SU-DHL-6 (cell line): ENCODE measurements around the gene PFKFB2.

Source experiments
- H2AFZ ChIP-seq: fragments of 200-600 bp; sonication (generic); 2 replicates; pipeline ENCODE4 v1.6.1; 2014; ENCODE audit warnings: low read depth, mild to moderate bottlenecking, moderate library complexity, mixed read lengths, antibody characterized with exemption, low read length; ENCODE audit not compliant: severe bottlenecking
- H3F3A ChIP-seq: fragments of 200-600 bp; shearing (Covaris generic); 2 replicates; pipeline ENCODE4 v1.6.0; 2016; ENCODE audit warnings: antibody characterized with exemption, mild to moderate bottlenecking; ENCODE audit not compliant: insufficient read depth
- H3K27ac ChIP-seq: fragments of 200-600 bp; sonication (generic); 2 replicates; pipeline ENCODE4 v1.5.1; 2016; ENCODE audit warnings: low read depth, mild to moderate bottlenecking, low read length, moderate library complexity, mixed read lengths
- H3K27me3 ChIP-seq: fragments of 200-600 bp; sonication (generic), shearing (Covaris generic); 2 replicates; pipeline ENCODE4 v1.6.0; 2014; ENCODE audit warnings: mild to moderate bottlenecking, low read length
- H3K36me3 ChIP-seq: fragments of 200-600 bp; sonication (generic); 2 replicates; pipeline ENCODE4 v1.6.1; 2014; ENCODE audit warnings: mild to moderate bottlenecking, low read length, mixed read lengths
- H3K4me2 ChIP-seq: fragments of 300-600, 200-600 bp; shearing (Covaris generic), sonication (generic); 2 replicates; pipeline ENCODE4 v1.6.0; 2014; ENCODE audit warnings: low read length, low read depth, mild to moderate bottlenecking; ENCODE audit not compliant: poor library complexity, severe bottlenecking
- H3K4me3 ChIP-seq: fragments of 200-600 bp; sonication (generic); 2 replicates; pipeline ENCODE4 v1.5.1; 2014; ENCODE audit warnings: antibody characterized with exemption, low read length, mild to moderate bottlenecking, mixed read lengths; ENCODE audit not compliant: insufficient read depth, poor library complexity, severe bottlenecking
- H3K79me2 ChIP-seq: fragments of 200-600 bp; sonication (generic); 2 replicates; pipeline ENCODE4 v1.6.1; 2014; ENCODE audit warnings: mild to moderate bottlenecking, low read length, moderate library complexity; ENCODE audit not compliant: insufficient read depth
- H3K9ac ChIP-seq: fragments of 200-600 bp; sonication (generic); 2 replicates; pipeline ENCODE4 v1.7.0; 2014; ENCODE audit warnings: mild to moderate bottlenecking, low read length
- H3K9me2 ChIP-seq: fragments of 200-600 bp; sonication (generic); replicated peaks from 2 replicates; pipeline ENCODE4 v1.6.1; 2014; ENCODE audit warnings: low read length; ENCODE audit not compliant: insufficient read depth
- H3K9me3 ChIP-seq: fragments of 200-600 bp; sonication (generic); 2 replicates; pipeline ENCODE4 v1.6.1; 2014; ENCODE audit warnings: low read length, mixed read lengths; ENCODE audit not compliant: insufficient read depth
- H4K20me1 ChIP-seq: fragments of 200-600 bp; sonication (generic); 2 replicates; pipeline ENCODE4 v1.6.1; 2014; ENCODE audit warnings: low read depth, mild to moderate bottlenecking, antibody characterized with exemption, low read length, moderate library complexity, mixed read lengths
- EZH2phosphoT487 ChIP-seq: fragments of 200-600 bp; sonication (generic), shearing (Covaris generic); conservative IDR thresholded peaks from 2 replicates; pipeline ENCODE4 v1.6.1; 2018; ENCODE audit warnings: mild to moderate bottlenecking, antibody characterized with exemption, low read length, moderate library complexity, mixed read lengths
- TF ChIP-seq, protein P1 (sequence below): fragments of 200-600 bp; sonication (generic); IDR thresholded peaks from one replicate; pipeline ENCODE4 v1.5.1; 2017; ENCODE audit warnings: antibody characterized with exemption, mild to moderate bottlenecking, low read length, moderate library complexity; ENCODE audit not compliant: insufficient read depth, poor library complexity, severe bottlenecking

Gene PFKFB2

DNA sequence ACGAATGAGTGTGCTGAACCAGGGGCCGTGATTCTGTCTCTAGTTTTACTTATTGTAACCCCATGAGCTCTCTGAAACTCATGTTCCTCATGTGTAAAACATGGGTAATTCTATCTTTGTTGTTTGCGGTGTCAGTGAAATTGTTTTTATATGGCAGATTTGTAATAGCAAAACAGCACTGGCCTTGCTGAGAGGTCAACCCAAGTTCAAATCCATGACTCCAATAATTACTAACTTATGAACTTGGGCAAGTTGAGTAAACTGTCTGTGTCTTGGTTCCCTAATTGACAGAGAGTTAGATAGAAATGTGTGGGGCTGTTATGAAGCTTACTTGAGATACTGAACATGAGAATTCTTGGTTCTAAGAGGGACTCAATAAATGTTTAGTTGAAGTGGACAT, 38.3 kb upstream of the PFKFB2 start:
- Histone ChIP-seq H2AFZ (no peak overlapping the region), H4K20me1 (no peaks in the 10 kb centered on the region), H3K9me3 (no peaks in the 10 kb centered on the region), H3K4me2 (no peak overlapping the region), H3K79me2 (no peaks in the 10 kb centered on the region), H3K9ac (no peak overlapping the region), H3F3A (no peaks in the 10 kb centered on the region), H3K9me2 (no peaks in the 10 kb centered on the region), H3K36me3 (no peaks in the 10 kb centered on the region), H3K27ac (no peak overlapping the region), H3K4me3 (no peak overlapping the region), H3K27me3 (no peaks in the 10 kb centered on the region)
- TF ChIP-seq, protein P1, sequence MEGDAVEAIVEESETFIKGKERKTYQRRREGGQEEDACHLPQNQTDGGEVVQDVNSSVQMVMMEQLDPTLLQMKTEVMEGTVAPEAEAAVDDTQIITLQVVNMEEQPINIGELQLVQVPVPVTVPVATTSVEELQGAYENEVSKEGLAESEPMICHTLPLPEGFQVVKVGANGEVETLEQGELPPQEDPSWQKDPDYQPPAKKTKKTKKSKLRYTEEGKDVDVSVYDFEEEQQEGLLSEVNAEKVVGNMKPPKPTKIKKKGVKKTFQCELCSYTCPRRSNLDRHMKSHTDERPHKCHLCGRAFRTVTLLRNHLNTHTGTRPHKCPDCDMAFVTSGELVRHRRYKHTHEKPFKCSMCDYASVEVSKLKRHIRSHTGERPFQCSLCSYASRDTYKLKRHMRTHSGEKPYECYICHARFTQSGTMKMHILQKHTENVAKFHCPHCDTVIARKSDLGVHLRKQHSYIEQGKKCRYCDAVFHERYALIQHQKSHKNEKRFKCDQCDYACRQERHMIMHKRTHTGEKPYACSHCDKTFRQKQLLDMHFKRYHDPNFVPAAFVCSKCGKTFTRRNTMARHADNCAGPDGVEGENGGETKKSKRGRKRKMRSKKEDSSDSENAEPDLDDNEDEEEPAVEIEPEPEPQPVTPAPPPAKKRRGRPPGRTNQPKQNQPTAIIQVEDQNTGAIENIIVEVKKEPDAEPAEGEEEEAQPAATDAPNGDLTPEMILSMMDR, result no peak
- no peak for TF ChIP-seq EZH2phosphoT487

DNA sequence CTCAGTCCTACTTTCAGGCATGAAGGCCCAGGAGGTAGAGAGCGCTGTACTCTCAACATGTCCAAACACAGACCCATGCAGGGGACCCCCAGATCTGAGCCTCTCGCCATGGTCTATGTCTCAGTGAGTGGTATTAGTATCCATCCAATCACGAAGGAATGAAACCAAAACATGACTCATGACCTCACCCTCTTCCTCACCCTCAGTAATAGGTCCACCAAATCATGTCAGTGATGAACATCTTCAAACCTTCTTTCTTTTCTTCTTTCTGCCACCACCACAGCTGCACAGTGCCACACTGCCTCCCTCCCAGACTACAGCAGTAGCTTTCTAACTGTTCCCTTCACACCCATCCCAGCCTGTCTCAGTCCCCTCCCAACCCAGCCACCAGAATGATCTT, 37.3 kb upstream of the PFKFB2 start:
- Histone ChIP-seq H3K4me2 (no peak overlapping the region), H3K79me2 (no peaks in the 10 kb centered on the region), H3K9ac (no peak overlapping the region), H3K9me2 (no peaks in the 10 kb centered on the region), H4K20me1 (no peaks in the 10 kb centered on the region), H3K9me3 (no peaks in the 10 kb centered on the region), H3K27me3 (no peaks in the 10 kb centered on the region), H3K4me3 (no peak overlapping the region), H3K36me3 (no peaks in the 10 kb centered on the region), H3K27ac (no peak overlapping the region), H3F3A (no peaks in the 10 kb centered on the region), H2AFZ (no peak overlapping the region)
- TF ChIP-seq EZH2phosphoT487, result no peak
- TF ChIP-seq, protein P1, result no peak

DNA sequence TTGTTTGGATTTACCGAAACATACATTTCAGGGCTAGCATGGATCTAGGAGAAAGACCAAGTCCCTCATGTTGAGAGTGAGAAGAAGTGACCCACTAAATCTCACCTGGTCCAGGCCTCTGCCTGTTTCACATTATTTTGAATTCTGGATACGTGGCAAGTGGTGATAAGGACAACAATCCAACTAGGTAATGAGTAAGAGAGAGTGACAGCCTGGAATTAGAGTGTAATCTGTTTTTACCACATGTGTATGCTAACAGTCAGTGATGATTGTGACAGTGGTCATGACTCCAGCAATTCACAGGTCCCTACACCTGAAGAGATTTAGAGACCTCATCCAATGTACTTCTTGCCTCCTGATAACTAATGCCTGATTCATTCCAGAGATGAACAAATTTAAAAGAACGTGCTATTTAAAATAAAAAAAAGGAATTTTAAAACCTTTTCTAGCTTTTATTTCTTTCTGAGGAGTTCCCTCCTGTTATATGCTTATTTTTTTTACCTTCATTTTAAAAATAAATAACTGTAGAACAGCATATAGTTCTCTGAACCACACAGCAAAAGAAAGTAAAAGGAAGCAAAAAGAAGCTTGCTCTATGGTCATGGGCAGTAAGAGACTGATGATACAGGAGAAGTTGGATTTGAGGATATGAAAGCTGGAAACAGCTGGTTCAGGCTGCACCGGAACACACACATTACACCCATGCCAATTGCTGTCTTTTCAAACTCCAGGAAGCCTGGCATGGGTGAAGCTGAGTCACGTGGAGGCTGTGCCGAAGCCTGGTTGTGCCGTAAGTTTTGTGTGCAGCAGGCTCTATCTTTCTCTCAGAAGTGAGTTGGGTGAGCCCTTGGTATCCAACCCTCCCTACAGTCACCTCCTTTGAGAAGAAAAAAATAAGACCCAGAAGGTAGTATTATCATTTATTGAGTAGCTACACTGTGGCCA, 35.2 kb upstream of the PFKFB2 start:
- H3K36me3 ChIP-seq, result no peaks in the 10 kb centered on the region
- no peaks in the 10 kb centered on the region for H4K20me1 ChIP-seq
- no peaks in the 10 kb centered on the region for H3K27me3 ChIP-seq
- TF ChIP-seq EZH2phosphoT487, result no peak
- TF ChIP-seq, protein P1, result no peak
- H3K4me3 ChIP-seq, result no peak overlapping the region
- no peak overlapping the region for H2AFZ ChIP-seq
- H3K79me2 ChIP-seq, result no peaks in the 10 kb centered on the region
- H3F3A ChIP-seq, result no peaks in the 10 kb centered on the region
- no peak overlapping the region for H3K4me2 ChIP-seq
- H3K9me2 ChIP-seq, result no peaks in the 10 kb centered on the region
- H3K9me3 ChIP-seq, result no peaks in the 10 kb centered on the region
- H3K27ac ChIP-seq, result no peak overlapping the region
- H3K9ac ChIP-seq, result no peak overlapping the region
